Muscle of leg (tissue), 11 donors: Measurements from ENCODE around the gene PARP4. TPM values are rescaled to one million over a fixed set of nuclear protein-coding genes. Genes with fewer than 3 reads are reported as not detected.
A peak's percentile ranks its signal among the peaks of the same experiment; 100 is the strongest.
"Not testable (repeated sequence)": the region's sequence is repeated elsewhere in the genome, so short reads cannot be mapped to it uniquely, and the experiment has no call there.

ENCODE experiments used
- DNase-seq: peaks from one replicate; pipeline ENCODE4 v3.0.0; 2013
- H3K27ac ChIP-seq: one replicate; pipeline ENCODE4 v1.5.1; 2013; ENCODE audit warnings: mild to moderate bottlenecking, low read length, control low read depth
- H3K27me3 ChIP-seq: one replicate; pipeline ENCODE4 v1.6.1; 2013; ENCODE audit warnings: low read length; ENCODE audit not compliant: control insufficient read depth, insufficient read depth
- H3K36me3 ChIP-seq: one replicate; pipeline ENCODE4 v1.6.1; 2013; ENCODE audit warnings: low read length; ENCODE audit not compliant: control insufficient read depth, insufficient read depth
- H3K4me1 ChIP-seq: one replicate; pipeline ENCODE4 v1.6.1; 2013; ENCODE audit warnings: low read length; ENCODE audit not compliant: control insufficient read depth, insufficient read depth
- H3K4me3 ChIP-seq: one replicate; pipeline ENCODE4 v1.5.1; 2013; ENCODE audit warnings: low read length, control low read depth
- H3K9me3 ChIP-seq: replicated peaks from 2 replicates; pipeline ENCODE4 v1.6.1; 2013; ENCODE audit warnings: low read depth, low read length; ENCODE audit not compliant: control insufficient read depth
- WGBS: methylation state at CpG from one replicate; pipeline ENCODE4 v1.1.5; 2013; ENCODE audit warnings: missing lambda C conversion rate; ENCODE audit not compliant: insufficient coverage; 5-methylcytosine and 5-hydroxymethylcytosine counted together
- polyA plus RNA-seq, 8 donors: library from polyadenylated mRNA; unstranded; fragments of 120-200 nt; gene quantifications; one replicate each; pipeline versions ENCODE4 v1.2.1 to v1.2.3, GENCODE V29; 2013; ENCODE audit warnings: inconsistent platforms in 1 of 8, low replicate concordance in 1 of 8; ENCODE audit not compliant: insufficient read length in 8 of 8, insufficient read depth in 1 of 8
- total RNA-seq: library from RNA; stranded (reverse); fragments of 120-200 nt; gene quantifications from one replicate; pipeline ENCODE4 v1.2.4, GENCODE V29; 2013

The PARP4 gene
- total and polyA plus RNA-seq, 9 donors, result 20.0 to 30.9 (median 24.9) TPM

- no CpG with 5 or more reads among the region's 4 CpGs for WGBS
- peaks cover 4% of the 10 kb centered on the region for H3K9me3 ChIP-seq
- H3K27me3 ChIP-seq, result no peaks in the 10 kb centered on the region
- H3K4me3 ChIP-seq, result no peak overlapping the region
- H3K4me1 ChIP-seq, result no peaks in the 10 kb centered on the region
- no peak for DNase-seq
- H3K27ac ChIP-seq, result no peak overlapping the region
- H3K36me3 ChIP-seq, result no peaks in the 10 kb centered on the region
Measured at GRCh38 chr13:24392972-24393371, 119.6 kb downstream of the PARP4 start.

GRCh38 chr13:24391771-24392683 is 120.6 kb downstream of the PARP4 start:
- DNase-seq, H3K4me3 ChIP-seq, H3K36me3 ChIP-seq, H3K27ac ChIP-seq, H3K4me1 ChIP-seq, H3K27me3 ChIP-seq, H3K9me3 ChIP-seq: not testable (repeated sequence)
- WGBS, result 86% methylated on average over 11 of the region's 27 CpGs

- not testable (repeated sequence) for H3K4me1 ChIP-seq, H3K4me3 ChIP-seq, DNase-seq, H3K27ac ChIP-seq, H3K36me3 ChIP-seq, H3K27me3 ChIP-seq, H3K9me3 ChIP-seq
- WGBS, result 90% methylated on average over 2 of the region's 9 CpGs
Measured at GRCh38 chr13:24390795-24391194, 121.8 kb downstream of the PARP4 start.

GRCh38 chr13:24389506-24389905 is 123.1 kb downstream of the PARP4 start:
- no peaks in the 10 kb centered on the region for H3K36me3 ChIP-seq
- WGBS, result 54% methylated on average over 5 of the region's 6 CpGs
- no peak overlapping the region for H3K4me3 ChIP-seq
- no peaks in the 10 kb centered on the region for H3K9me3 ChIP-seq
- H3K27me3 ChIP-seq, result no peaks in the 10 kb centered on the region
- no peak for DNase-seq
- H3K27ac ChIP-seq, result no peak overlapping the region
- H3K4me1 ChIP-seq, result no peaks in the 10 kb centered on the region

- not testable (repeated sequence) for DNase-seq, H3K4me3 ChIP-seq, H3K27ac ChIP-seq, H3K4me1 ChIP-seq, H3K36me3 ChIP-seq, H3K9me3 ChIP-seq, H3K27me3 ChIP-seq
- WGBS, result 66% methylated on average over 4 of the region's 7 CpGs
Measured at GRCh38 chr13:24388743-24389142, 123.8 kb downstream of the PARP4 start.

- Histone ChIP-seq H3K27me3 (no peaks in the 10 kb centered on the region), H3K36me3 (no peaks in the 10 kb centered on the region), H3K27ac (no peak overlapping the region), H3K4me1 (no peaks in the 10 kb centered on the region), H3K4me3 (no peak overlapping the region), H3K9me3 (no peaks in the 10 kb centered on the region)
- WGBS, result 78% methylated on average over 19 of the region's 23 CpGs
- no peak for DNase-seq
Measured at GRCh38 chr13:24386816-24387708, 125.5 kb downstream of the PARP4 start.

- Histone ChIP-seq H3K36me3 (no peaks in the 10 kb centered on the region), H3K4me1 (no peaks in the 10 kb centered on the region), H3K9me3 (no peaks in the 10 kb centered on the region), H3K27ac (no peak overlapping the region), H3K4me3 (no peak overlapping the region), H3K27me3 (no peaks in the 10 kb centered on the region)
- WGBS, result 88% methylated on average over 9 of the region's 10 CpGs
- DNase-seq, result no peak
Measured at GRCh38 chr13:24385902-24386301, 126.7 kb downstream of the PARP4 start.

GRCh38 chr13:24384946-24385345 is 127.6 kb downstream of the PARP4 start:
- not testable (repeated sequence) for H3K27ac ChIP-seq, H3K4me1 ChIP-seq, H3K36me3 ChIP-seq, DNase-seq, H3K27me3 ChIP-seq, H3K9me3 ChIP-seq, H3K4me3 ChIP-seq
- WGBS, result 85% methylated on average over 8 of the region's 15 CpGs

- DNase-seq, H3K27me3 ChIP-seq, H3K27ac ChIP-seq, H3K36me3 ChIP-seq, H3K4me1 ChIP-seq, H3K9me3 ChIP-seq, H3K4me3 ChIP-seq: not testable (repeated sequence)
- 89% methylated on average over 10 of the region's 17 CpGs for WGBS
Measured at GRCh38 chr13:24384091-24384490, 128.5 kb downstream of the PARP4 start.

GRCh38 chr13:24381541-24382265 is 130.9 kb downstream of the PARP4 start:
- DNase-seq, result peak; percentile 11
- H3K36me3 ChIP-seq, result no peaks in the 10 kb centered on the region
- H3K27ac ChIP-seq, result no peak overlapping the region
- no peak overlapping the region for H3K4me3 ChIP-seq
- H3K9me3 ChIP-seq, result no peaks in the 10 kb centered on the region
- 37% methylated on average over 5 of the region's 14 CpGs for WGBS
- no peaks in the 10 kb centered on the region for H3K27me3 ChIP-seq
- H3K4me1 ChIP-seq, result no peaks in the 10 kb centered on the region
